Upper lobe of right lung (tissue), 1 donor: ENCODE data around the gene RGL1. TPM values are rescaled to one million over a fixed set of nuclear protein-coding genes. Genes with fewer than 3 reads are reported as not detected.

Source experiments
- ATAC-seq: fragments of 200-7000 bp; cut with Tn5 transposase; one replicate; pipeline ENCODE4 v1.9.1; 2020; ENCODE audit warnings: mild to moderate bottlenecking, moderate library complexity
- DNase-seq: peaks from one replicate; pipeline ENCODE4 v3.0.0-alpha.2; 2020
- H3K27ac ChIP-seq: fragments of 200-600 bp; one replicate; pipeline ENCODE4 v1.8.0; 2022
- H3K27me3 ChIP-seq: fragments of 200-600 bp; one replicate; pipeline ENCODE4 v1.8.0; 2022; ENCODE audit warnings: mild to moderate bottlenecking
- H3K36me3 ChIP-seq: fragments of 200-600 bp; one replicate; pipeline ENCODE4 v1.8.0; 2022
- H3K4me1 ChIP-seq: fragments of 200-600 bp; one replicate; pipeline ENCODE4 v1.8.0; 2022
- H3K4me3 ChIP-seq: fragments of 200-600 bp; one replicate; pipeline ENCODE4 v1.8.0; 2022; ENCODE audit warnings: mild to moderate bottlenecking
- H3K9me3 ChIP-seq: fragments of 200-600 bp; one replicate; pipeline ENCODE4 v1.8.0; 2022
- CTCF ChIP-seq: fragments of 200-600 bp; IDR thresholded peaks from one replicate; pipeline ENCODE4 v1.8.0; 2022; ENCODE audit warnings: antibody characterized with exemption
- intact Hi-C: fragments of 100-400 bp; cut with DNase I; formaldehyde crosslinking; loops from one replicate; pipeline ENCODE4 v1.11.0; 2022
- total RNA-seq: library from RNA; stranded (reverse); fragmentation: NEBNext Ultra II Directional; extraction: Animal tissue kit (Norgen Biotek cat#: 25700); gene quantifications from one replicate; pipeline ENCODE4 v1.2.1, GENCODE V29; 2021
- donor health status: DM: no; HTN: yes; CAD: no; lungs with severe emphysema.

Gene RGL1
- total RNA-seq, 1 donor from 2014 or later: 40.9 TPM

GRCh38 chr1:183862967-183863366 is 58.0 kb downstream of the RGL1 start:
- no peak overlapping the region for H3K4me3 ChIP-seq
- ATAC-seq: no peak
- no peak for DNase-seq
- H3K36me3 ChIP-seq: peaks cover 16% of the 10 kb centered on the region
- no peak overlapping the region for H3K27ac ChIP-seq
- TF ChIP-seq CTCF: no peak
- no peaks in the 10 kb centered on the region for H3K9me3 ChIP-seq
- peaks cover 4% of the 10 kb centered on the region for H3K4me1 ChIP-seq
- no peaks in the 10 kb centered on the region for H3K27me3 ChIP-seq
- intact Hi-C loops: no loop called here

GRCh38 chr1:183863852-183864251 is 58.9 kb downstream of the RGL1 start:
- ATAC-seq (no peak), DNase-seq (no peak)
- Histone ChIP-seq H3K27me3 (no peaks in the 10 kb centered on the region), H3K36me3 (peaks cover 16% of the 10 kb centered on the region), H3K4me3 (no peak overlapping the region), H3K9me3 (no peaks in the 10 kb centered on the region), H3K27ac (no peak overlapping the region), H3K4me1 (peaks cover 4% of the 10 kb centered on the region)
- intact Hi-C loops: no loop called here
- TF ChIP-seq CTCF: no peak

DNA sequence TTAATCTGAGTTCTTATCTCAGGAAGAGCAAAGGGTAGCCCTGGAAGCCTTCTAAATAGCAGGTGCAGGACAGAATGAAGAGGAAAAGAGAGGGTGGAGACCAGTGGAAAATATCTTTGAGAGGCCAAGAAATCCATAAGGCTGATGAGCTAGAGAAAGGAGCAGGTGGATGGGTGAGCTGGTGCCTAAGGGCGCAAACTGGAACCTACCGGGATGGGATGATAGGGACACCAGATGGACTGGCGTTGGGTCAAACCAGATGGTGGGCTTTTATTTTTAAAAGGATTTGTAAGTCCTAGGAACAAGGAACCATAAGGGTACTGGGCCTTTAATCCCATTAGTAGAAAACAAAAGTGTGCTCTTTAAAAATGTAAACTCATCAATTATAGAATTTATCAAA is 59.7 kb downstream of the RGL1 start:
- ATAC-seq: no peak
- Histone ChIP-seq H3K27ac (no peak overlapping the region), H3K36me3 (peaks cover 16% of the 10 kb centered on the region), H3K4me1 (peaks cover 4% of the 10 kb centered on the region), H3K9me3 (no peaks in the 10 kb centered on the region), H3K4me3 (no peak overlapping the region), H3K27me3 (no peaks in the 10 kb centered on the region)
- DNase-seq: no peak
- intact Hi-C loops: no loop called here
- no peak for TF ChIP-seq CTCF

DNA sequence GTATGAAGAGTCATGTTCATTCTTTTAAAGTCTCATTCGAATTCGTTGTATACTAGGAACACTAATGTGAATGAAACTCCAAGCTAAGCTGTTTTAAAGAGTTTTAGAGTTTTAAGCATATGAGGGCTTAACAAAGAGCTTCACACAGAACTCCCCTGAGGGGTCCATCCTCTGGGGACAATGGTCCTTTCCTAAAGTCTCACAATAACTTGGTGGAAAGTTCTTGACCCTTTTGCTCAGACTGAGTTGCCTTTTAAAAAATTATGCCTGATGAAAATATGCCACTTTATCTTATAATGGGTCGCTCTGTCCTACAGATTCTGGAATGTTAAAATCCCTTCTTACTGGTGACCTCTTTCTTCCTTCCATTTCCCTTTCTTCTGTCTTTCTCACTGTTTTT is 64.3 kb downstream of the RGL1 start:
- TF ChIP-seq CTCF: no peak
- no peak overlapping the region for H3K4me3 ChIP-seq
- no peak for DNase-seq
- no peaks in the 10 kb centered on the region for H3K9me3 ChIP-seq
- intact Hi-C loops: no loop called here
- no peak overlapping the region for H3K27ac ChIP-seq
- H3K4me1 ChIP-seq: peaks cover 34% of the 10 kb centered on the region
- H3K27me3 ChIP-seq: no peaks in the 10 kb centered on the region
- ATAC-seq: no peak
- peaks cover 11% of the 10 kb centered on the region for H3K36me3 ChIP-seq

DNA sequence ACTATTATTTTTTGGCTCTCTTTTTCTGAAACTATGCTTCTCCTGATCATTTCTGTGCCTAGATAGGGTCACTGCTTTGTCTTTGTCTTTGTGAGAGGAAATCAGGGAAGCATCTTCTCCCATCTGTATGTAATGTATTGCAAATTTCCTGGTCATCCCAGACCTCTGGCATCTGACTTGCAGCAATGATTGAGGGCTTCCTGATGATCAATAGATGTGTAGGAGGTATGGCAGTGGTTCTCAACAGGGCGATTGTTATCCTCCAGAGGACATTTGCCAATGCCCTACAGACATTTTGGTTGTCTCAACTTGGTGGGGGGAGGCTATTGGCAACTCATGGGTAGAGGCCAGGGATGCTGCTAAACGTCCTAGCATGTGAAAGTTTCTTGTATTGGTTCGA is 64.7 kb downstream of the RGL1 start:
- Histone ChIP-seq H3K27me3 (no peaks in the 10 kb centered on the region), H3K4me1 (peaks cover 39% of the 10 kb centered on the region), H3K4me3 (no peak overlapping the region), H3K9me3 (no peaks in the 10 kb centered on the region), H3K27ac (no peak overlapping the region), H3K36me3 (peaks cover 11% of the 10 kb centered on the region)
- TF ChIP-seq CTCF: no peak
- ATAC-seq (no peak), DNase-seq (no peak)
- intact Hi-C loops: no loop called here

- intact Hi-C loops: no loop called here
- no peaks in the 10 kb centered on the region for H3K9me3 ChIP-seq
- peaks cover 11% of the 10 kb centered on the region for H3K36me3 ChIP-seq
- H3K27ac ChIP-seq: peak overlapping the region; percentile 27
- no peak overlapping the region for H3K4me3 ChIP-seq
- DNase-seq: no peak
- no peak for ATAC-seq
- H3K27me3 ChIP-seq: no peaks in the 10 kb centered on the region
- no peak for TF ChIP-seq CTCF
- H3K4me1 ChIP-seq: peaks cover 41% of the 10 kb centered on the region
Observed at GRCh38 chr1:183870351-183871077, 65.6 kb downstream of the RGL1 start.
